ENCODE data around the gene ANKFN1.

- TF ChIP-seq CTCF (conservative IDR thresholded peaks at IDR 0.05 in 1 of 2, IDR thresholded peaks at IDR 0.05 in 1 of 2; ENCODE audit: extremely low read depth in 1 of 2, insufficient read depth in 1 of 2, low read depth in 1 of 2, low read length in 2 of 2) (no peak), EZH2 (IDR thresholded peaks at IDR 0.05; ENCODE audit: borderline replicate concordance, low read length) (no peak)
Measured at GRCh38 chr17:56284482-56284881, 131.2 kb downstream of the ANKFN1 start.
